ENCODE results near the gene CHCHD6.

GRCh38 chr3:126977821-126978220 is 273.8 kb downstream of the CHCHD6 start:
- TF ChIP-seq CTCF (conservative IDR thresholded peaks at IDR 0.05; ENCODE audit: low read depth, low read length) (no peak), EZH2 (IDR thresholded peaks at IDR 0.05; ENCODE audit: low read length, unreplicated experiment) (no peak), EZH2phosphoT487 (IDR thresholded peaks at IDR 0.05; ENCODE audit: borderline replicate concordance, low read length) (no peak)

All from PC-3 (cell line).